PC-3 (cell line): Measurements from ENCODE around the gene ZDHHC8.

Source experiments
- EZH2 ChIP-seq: fragments of 300-600 bp; sonication (generic); IDR thresholded peaks from one replicate; pipeline ENCODE4 v1.6.1; 2017; ENCODE audit warnings: antibody characterized with exemption, mild to moderate bottlenecking, low read length; ENCODE audit not compliant: unreplicated experiment
- EZH2phosphoT487 ChIP-seq: fragments of 300-600 bp; sonication (generic); IDR thresholded peaks from 2 replicates; pipeline ENCODE4 v1.6.1; 2018; ENCODE audit warnings: mild to moderate bottlenecking, antibody characterized with exemption, low read length, borderline replicate concordance
- TF ChIP-seq, protein P1 (sequence below): fragments of 300-600 bp; sonication (generic); conservative IDR thresholded peaks from 2 replicates; pipeline ENCODE4 v1.5.1; 2017; ENCODE audit warnings: antibody characterized with exemption, low read depth, mild to moderate bottlenecking, low read length

GRCh38 chr22:20088263-20088648, 43.3 kb upstream of the ZDHHC8 start:
- TF ChIP-seq EZH2 (no peak), EZH2phosphoT487 (no peak)
- TF ChIP-seq, protein P1, sequence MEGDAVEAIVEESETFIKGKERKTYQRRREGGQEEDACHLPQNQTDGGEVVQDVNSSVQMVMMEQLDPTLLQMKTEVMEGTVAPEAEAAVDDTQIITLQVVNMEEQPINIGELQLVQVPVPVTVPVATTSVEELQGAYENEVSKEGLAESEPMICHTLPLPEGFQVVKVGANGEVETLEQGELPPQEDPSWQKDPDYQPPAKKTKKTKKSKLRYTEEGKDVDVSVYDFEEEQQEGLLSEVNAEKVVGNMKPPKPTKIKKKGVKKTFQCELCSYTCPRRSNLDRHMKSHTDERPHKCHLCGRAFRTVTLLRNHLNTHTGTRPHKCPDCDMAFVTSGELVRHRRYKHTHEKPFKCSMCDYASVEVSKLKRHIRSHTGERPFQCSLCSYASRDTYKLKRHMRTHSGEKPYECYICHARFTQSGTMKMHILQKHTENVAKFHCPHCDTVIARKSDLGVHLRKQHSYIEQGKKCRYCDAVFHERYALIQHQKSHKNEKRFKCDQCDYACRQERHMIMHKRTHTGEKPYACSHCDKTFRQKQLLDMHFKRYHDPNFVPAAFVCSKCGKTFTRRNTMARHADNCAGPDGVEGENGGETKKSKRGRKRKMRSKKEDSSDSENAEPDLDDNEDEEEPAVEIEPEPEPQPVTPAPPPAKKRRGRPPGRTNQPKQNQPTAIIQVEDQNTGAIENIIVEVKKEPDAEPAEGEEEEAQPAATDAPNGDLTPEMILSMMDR, result no peak
